GM10266 (cell line): ENCODE results near the gene SLC35E1.

Experiments used
- DNase-seq: peaks from one replicate; pipeline ENCODE4 v3.0.0; 2012; ENCODE audit errors: extremely low spot score
- CTCF ChIP-seq: IDR thresholded peaks from 2 replicates; pipeline ENCODE4 v1.5.1; 2012; ENCODE audit warnings: mild to moderate bottlenecking, low read depth; ENCODE audit not compliant: control insufficient read depth, insufficient read depth; ENCODE audit errors: missing control alignments

The SLC35E1 gene

GRCh38 chr19:16542910-16543472 lies 29.2 kb downstream of the SLC35E1 start:
- DNase-seq = no peak
- TF ChIP-seq CTCF = no peak

GRCh38 chr19:16542045-16542909 lies 29.9 kb downstream of the SLC35E1 start, which contains the start of gene CHERP:
Gene CHERP, minus strand, starts transcription at chr19:16542437. Its CDS starts 59 bp downstream, at chr19:16542378.
- TF ChIP-seq CTCF = no peak

GRCh38 chr19:16541526-16542044 lies 30.6 kb downstream of the SLC35E1 start:
- DNase-seq = peak; percentile 25
- no peak for TF ChIP-seq CTCF

More at GRCh38 chr19:16542045-16542909, 29.9 kb downstream of the SLC35E1 start, which contains the start of gene CHERP:
- DNase-seq = peak; percentile 98

GRCh38 chr19:16540948-16541347 lies 31.3 kb downstream of the SLC35E1 start:
- DNase-seq = no peak
- no peak for TF ChIP-seq CTCF

- TF ChIP-seq CTCF = no peak
- no peak for DNase-seq
These were observed 35.1 kb downstream of the SLC35E1 start for GRCh38 chr19:16537111-16537510.

GRCh38 chr19:16536130-16536529 lies 36.1 kb downstream of the SLC35E1 start:
- no peak for DNase-seq
- TF ChIP-seq CTCF = no peak

GRCh38 chr19:16535381-16535780 lies 36.8 kb downstream of the SLC35E1 start:
- TF ChIP-seq CTCF = no peak
- DNase-seq = no peak
